Subcutaneous adipose tissue (tissue), 4 donors: ENCODE data around the gene RPS21. TPM values are rescaled to one million over a fixed set of nuclear protein-coding genes. Genes with fewer than 3 reads are reported as not detected.

Source experiments
- total RNA-seq, 4 donors: library from RNA; depleted of rRNA; stranded (reverse); fragments of >200 nt; gene quantifications; one replicate each; pipeline ENCODE4 v1.1.0, GENCODE V29; 2016
- TF ChIP-seq, protein P1 (sequence below): fragments of 450-650 bp; IDR thresholded peaks from one replicate; pipeline ENCODE4 v1.5.1; 2016; ENCODE audit warnings: low read depth, mild to moderate bottlenecking, control low read depth, antibody characterized with exemption, moderate library complexity

Gene RPS21
- total RNA-seq, 4 donors from 2014 or later, result 1,888 to 3,001 (median 2,521) TPM

DNA sequence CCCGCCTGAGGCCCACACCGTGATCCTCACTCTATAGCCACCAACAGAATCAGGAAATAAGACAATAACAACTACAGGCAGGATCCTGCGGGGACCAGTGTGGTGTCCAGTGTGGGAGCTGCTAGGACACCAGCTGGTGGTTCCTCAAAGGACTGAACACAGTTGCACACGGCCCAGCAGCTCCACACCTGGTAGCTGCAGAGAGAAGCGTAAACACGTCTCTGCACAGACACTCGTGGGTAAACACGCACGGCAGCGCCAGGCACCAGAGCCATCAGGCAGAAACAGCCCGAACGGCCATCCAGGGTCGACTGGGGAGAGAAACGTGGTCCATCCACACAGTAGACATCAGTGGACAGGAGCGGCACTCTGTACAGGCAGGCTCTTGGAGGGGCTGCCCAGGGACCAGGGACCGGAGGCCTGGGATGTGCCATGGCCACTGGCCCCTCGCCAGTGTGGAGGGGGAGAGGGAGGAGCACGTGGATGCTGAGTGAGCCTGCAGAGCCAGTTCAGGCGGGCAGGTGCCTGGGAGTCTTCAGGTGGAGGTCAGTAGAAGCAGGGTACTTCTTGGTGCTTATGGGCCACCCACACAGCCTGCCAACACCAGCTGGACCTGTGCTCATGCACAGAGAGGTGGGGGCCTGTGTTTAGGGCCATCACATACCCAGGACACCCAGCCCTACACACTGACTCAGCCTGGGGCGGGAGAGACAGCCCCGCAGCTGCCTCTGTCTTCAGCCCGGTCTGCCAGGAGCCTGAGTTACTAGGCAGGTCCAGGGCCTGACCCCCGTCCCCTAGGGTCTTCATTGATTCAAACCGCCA is 12.4 kb upstream of the RPS21 start:
- TF ChIP-seq, protein P1, sequence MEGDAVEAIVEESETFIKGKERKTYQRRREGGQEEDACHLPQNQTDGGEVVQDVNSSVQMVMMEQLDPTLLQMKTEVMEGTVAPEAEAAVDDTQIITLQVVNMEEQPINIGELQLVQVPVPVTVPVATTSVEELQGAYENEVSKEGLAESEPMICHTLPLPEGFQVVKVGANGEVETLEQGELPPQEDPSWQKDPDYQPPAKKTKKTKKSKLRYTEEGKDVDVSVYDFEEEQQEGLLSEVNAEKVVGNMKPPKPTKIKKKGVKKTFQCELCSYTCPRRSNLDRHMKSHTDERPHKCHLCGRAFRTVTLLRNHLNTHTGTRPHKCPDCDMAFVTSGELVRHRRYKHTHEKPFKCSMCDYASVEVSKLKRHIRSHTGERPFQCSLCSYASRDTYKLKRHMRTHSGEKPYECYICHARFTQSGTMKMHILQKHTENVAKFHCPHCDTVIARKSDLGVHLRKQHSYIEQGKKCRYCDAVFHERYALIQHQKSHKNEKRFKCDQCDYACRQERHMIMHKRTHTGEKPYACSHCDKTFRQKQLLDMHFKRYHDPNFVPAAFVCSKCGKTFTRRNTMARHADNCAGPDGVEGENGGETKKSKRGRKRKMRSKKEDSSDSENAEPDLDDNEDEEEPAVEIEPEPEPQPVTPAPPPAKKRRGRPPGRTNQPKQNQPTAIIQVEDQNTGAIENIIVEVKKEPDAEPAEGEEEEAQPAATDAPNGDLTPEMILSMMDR, result no peak

DNA sequence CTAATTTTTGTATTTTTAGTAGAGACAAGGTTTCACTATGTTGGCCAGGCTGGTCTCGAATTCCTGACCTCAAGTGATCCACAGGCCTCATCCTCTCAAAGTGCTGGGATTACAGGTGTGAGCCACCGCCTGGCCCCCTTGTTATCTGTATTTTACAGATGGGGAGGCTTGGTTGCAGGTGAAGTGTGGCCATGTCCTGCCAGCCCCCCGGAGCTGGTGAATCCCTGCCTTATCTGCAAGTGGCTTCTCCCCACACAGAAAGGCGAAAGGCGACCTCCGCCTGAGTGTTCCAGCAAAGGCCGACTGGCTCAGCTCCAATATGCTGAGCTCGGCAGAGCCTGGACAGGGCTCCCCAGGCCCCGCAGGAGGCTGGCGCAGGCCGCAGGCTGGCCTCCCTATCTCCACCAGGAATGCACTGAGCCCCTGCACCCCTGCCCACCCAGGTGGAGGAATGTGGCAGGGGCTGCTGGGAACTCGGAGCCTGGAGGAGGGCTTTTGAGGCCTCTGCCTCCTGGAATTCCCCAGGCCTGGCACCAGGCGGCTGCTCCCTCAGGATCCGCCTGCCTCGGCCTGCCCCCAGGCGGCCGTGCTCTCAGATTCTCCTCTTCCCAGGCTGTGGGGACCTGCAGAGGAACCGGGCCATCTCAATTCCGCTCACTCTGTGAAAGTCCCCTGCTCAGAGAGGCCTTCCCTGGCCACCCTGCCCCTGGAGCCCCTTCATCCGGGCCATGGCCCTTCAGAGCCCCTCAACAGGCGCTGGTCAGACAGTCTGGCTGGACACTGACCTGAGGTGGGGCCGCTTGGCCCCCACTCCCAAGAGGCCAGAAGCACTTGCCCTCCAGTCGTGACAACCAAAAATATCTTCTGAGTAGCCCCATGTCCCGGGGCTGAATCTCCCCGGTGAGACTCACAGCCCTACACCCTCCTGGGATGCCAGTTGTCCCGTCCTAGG is 10.5 kb upstream of the RPS21 start:
- TF ChIP-seq, protein P1, result no peak

DNA sequence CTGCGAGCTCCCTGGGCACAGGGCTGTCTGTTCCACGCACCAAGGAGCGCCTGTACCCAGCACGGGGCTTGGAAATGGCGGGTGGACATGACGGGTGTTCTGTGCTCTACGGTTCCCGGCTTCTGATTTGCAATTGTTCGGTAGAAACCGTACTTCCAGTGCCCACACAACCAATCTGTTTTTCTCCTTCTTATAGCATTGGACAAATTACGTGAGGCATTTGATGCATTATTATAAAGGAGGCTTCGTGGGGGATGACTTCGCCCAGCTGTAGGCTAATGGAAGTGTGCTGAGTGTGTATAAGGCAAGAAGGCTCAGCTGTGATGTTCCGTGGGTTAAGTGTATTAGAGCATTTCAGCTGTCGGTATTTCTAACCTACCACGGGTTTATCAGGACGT is 9.8 kb upstream of the RPS21 start:
- TF ChIP-seq, protein P1, result no peak

DNA sequence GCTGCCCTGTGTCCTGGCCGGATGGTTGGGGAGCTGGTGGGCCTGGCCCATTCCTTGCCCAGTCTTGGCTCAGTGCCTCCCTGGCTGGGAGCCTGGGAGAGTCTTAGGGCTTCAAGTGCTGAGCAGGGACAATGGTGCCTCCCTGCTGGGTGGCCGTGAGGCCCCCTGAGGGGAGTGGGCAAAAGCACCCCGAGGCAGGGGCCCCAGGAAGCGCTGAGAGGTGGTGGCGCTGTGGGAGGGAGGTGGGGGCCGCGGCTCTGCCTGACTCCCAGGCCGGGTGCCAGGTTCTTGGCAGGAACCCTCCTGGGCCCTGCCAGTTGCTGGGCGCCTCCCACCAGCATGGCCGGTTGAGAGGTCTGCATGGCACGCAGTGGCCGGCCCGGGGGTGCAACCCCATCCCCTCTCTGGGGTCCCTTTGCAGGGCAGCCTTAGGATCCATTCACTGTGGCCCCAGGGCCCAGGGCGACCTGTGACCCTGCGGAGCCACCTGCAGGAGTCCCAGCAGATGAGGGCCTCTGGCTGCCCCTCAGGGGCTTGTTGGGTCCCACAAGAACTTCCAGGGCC is 9.2 kb upstream of the RPS21 start:
- TF ChIP-seq, protein P1, result no peak

DNA sequence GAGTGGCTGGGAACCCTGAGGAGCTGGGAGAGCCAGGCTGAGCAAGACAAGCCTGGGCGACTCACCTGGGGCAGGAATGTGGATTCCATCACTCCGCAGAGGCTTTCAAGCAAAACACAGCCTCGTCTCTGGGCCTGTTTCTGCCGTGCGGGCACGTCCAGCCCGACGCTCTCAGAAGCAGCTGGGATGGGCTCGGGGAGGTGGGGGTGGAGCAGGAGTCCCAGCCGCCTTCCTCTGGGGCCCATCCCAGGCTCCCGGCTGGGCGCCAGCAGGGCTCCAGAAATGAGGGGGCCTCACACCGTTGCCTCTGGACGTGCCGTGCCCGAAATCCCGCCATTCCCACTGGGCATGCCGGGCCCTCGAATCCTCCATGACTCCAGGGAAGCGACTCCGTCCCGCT is 8.7 kb upstream of the RPS21 start:
- TF ChIP-seq, protein P1, result no peak

DNA sequence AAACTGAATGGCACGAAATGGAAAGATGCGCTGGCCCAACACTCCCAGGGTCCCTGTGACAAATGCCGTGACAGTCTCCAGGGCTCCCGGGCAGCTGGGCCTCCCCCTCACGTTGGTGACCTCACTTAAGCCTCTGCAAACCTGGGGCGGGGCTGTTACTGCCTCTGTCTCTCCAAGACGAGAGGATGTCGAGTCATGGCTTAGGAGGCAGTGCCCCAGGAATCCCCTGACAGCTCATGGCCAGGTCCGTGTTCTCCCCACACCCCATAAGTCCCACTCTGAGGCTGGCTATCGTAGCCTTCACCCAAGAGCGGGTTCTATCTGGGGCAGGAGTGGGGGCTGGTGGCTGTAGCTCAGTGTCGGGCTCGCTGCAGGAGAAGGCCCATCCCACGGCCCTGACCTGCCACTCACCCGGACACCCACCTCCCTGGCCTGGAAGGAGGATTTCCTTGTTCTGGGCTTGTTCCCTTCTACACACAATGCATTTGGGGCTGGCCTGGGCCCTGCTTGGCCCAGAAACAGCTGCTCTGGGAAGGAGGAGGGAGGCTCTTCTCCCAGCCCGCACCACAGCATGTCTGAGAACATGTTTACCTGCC is 5.6 kb upstream of the RPS21 start:
- TF ChIP-seq, protein P1, result no peak

DNA sequence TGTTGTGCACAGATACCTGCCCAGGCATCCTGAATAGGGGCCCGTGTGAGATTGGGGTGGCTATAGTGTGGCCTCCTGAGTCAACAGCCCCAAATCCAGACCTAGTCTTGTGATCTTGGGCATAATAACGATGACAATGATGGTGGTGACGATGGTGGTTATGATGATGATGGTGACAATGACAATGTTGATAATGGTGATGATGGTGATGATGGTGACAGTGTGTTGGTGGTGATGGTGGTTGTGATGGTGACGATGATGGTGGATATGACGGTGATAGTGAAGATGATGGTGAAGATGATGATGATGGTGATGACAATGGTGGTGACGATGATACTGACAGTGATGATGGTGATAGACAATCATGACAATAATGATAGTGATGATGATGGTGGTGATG is 5.1 kb upstream of the RPS21 start:
- TF ChIP-seq, protein P1, result no peak
